ENCODE data around the gene DSC1.

DNA sequence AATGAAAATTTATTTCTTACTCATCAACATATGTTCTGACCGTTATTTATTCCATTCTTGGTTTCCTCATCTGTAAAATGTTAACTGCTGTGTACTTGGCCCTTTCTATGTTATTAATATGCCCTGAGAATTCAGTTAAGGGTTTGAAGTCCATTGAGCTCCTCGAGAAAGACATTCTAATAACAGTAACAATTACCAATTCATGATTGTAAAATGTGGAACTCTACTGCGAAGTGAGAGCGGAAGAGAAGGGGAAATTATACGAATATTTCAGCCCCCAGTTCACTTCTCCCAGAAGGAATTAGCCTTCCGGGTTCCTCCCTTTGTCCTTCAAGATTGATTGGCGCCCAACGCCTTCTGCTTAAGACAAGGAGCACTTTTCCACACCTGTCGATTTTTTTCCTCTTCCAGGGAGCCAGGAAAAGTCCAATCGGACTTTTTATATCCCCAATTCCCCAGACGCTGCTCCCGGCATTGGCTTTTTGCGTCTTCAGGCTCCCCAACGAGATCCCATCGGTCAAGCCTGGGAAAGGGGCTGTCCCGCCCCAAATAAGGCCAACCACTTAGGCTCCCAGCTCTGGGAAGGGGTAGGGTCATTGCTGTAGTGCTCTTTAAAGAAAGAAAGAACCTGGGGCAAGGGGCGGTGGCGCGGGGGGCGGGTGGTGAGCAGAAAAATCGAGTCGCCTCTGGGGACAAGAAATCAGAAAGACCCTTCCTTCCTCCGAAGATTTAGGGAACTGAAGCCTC lies 62.0 kb downstream of the DSC1 start:
- TF ChIP-seq POLR2A (IDR thresholded peaks at IDR 0.05; ENCODE audit: borderline replicate concordance, extremely low read depth, insufficient read depth, insufficient read length) (no peak), SRF (IDR thresholded peaks at IDR 0.05; ENCODE audit: low read depth) (peak; percentile 87), EZH2phosphoT487 (IDR thresholded peaks at IDR 0.05; ENCODE audit: borderline replicate concordance) (no peak), POLR2AphosphoS5 (IDR thresholded peaks at IDR 0.05; ENCODE audit: low read depth, low read length) (no peak), JUND (IDR thresholded peaks at IDR 0.05) (no peak), ZNF274 (IDR thresholded peaks at IDR 0.05; ENCODE audit: low read depth, low read length) (no peak)
- TF ChIP-seq, protein P1, sequence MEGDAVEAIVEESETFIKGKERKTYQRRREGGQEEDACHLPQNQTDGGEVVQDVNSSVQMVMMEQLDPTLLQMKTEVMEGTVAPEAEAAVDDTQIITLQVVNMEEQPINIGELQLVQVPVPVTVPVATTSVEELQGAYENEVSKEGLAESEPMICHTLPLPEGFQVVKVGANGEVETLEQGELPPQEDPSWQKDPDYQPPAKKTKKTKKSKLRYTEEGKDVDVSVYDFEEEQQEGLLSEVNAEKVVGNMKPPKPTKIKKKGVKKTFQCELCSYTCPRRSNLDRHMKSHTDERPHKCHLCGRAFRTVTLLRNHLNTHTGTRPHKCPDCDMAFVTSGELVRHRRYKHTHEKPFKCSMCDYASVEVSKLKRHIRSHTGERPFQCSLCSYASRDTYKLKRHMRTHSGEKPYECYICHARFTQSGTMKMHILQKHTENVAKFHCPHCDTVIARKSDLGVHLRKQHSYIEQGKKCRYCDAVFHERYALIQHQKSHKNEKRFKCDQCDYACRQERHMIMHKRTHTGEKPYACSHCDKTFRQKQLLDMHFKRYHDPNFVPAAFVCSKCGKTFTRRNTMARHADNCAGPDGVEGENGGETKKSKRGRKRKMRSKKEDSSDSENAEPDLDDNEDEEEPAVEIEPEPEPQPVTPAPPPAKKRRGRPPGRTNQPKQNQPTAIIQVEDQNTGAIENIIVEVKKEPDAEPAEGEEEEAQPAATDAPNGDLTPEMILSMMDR (IDR thresholded peaks at IDR 0.05 in 2 of 3, conservative IDR thresholded peaks at IDR 0.05 in 1 of 3; ENCODE audit: borderline replicate concordance in 1 of 3, insufficient read depth in 1 of 3, low read depth in 2 of 3, low read length in 2 of 3), result no peak

Measured in HCT116 (cell line).